ENCODE data around the gene HMCN2.
"Not testable (repeated sequence)": the region's sequence is repeated elsewhere in the genome, so short reads cannot be mapped to it uniquely, and the experiment has no call there.

Gene HMCN2

GRCh38 chr9:130264414-130265350 lies 878 bp upstream of the HMCN2 start:
- no peak for DNase-seq

DNA sequence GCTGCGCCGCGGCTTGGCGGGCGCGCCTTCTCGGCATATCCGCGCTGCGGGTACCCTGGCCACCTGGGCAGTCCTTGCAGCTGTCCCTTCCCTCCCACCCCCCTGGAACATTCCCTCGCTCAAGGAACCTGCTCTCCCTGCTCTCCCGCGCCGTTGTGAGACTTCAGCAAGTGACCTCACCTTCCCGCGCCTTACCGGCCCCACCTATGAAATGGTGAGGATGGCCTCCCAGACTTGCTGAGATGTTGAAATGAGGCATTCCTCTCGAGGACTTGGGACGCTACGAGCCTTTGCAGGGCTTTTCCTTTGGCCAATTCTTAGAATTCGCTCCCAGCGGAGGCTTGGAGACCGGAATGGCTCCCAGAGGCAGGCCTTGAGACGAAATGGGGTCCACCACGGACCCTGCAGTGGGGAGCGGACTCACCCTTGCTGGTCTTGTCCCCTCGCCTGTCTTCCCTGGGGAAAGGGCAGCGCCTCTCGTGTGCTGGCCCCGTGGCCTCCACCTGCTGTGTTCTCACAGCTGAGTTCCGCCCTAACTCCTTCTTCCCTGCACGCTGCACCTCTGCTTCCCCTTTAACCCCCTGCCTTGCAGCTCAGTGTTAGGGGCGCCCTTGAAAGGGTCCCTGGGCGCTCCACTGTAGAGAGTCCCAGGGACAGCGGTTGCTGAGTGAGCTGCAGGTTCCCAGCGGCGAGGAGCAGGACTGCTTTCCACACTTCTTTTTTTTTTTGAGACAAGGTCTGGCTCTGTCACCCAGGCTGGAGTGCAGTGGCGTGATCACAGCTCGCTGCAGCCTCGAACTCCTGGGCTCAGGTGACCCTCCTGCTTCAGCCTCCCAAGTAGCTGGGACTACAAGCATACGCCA lies 907 bp downstream of the HMCN2 start:
- DNase-seq = no peak

- no peak for DNase-seq
Observed at GRCh38 chr9:130267930-130268329, 2.4 kb downstream of the HMCN2 start.

DNA sequence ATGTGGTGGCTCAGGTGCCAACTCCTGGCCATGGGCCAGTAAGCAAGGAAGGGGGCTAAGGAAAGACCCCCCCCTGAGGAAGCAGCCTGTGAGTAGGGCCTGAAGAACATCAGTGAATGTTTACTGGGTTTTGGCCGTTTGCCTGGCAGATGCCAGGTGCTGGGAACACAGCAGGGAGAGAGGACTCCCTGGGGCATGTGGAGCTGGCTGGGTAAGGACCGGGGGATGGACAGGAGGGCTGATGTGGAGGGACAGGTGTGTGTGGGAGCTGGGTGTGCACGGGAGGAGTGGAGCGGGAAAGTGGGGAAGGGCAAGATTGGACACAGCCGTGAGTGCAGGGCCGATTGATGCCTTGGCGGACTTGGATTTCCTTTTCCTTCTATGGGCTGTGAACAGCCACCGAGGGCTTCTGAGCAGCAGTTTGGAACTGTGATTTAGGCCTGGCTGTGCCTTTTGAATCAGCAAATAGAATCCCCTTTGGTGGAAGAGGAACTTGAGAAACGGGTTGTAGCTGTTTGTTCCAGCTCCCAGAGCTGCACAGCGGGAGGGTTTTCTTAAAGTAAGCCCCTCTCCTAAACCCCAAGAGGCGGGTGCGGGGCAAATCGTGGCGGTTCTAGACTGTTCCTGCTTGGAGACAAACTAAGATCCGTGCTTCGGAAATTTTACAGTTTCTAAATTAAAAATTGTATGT lies 3.1 kb downstream of the HMCN2 start:
- DNase-seq = no peak

GRCh38 chr9:130271473-130271872 lies 5.9 kb downstream of the HMCN2 start:
- no peak for DNase-seq

DNA sequence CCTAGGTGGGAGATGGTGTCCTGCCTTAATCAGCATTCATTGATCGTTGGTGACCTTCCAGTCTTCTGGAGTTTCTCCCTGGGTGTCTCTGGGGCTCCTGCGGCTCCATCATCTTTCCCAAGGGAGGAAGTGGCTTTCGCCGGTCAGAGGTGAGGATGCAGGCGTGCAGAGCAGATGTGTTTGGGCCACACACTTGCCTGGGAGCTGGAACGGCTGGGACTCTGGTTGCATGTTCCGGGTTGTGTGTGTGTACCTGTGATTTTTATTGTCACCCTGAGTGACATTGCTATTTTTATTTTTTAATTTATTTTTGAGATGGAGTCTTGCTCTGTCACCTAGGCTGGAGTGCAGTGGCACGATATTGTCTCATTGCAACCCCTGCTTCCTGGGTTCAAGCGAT lies 9.6 kb downstream of the HMCN2 start:
- DNase-seq = no peak

DNA sequence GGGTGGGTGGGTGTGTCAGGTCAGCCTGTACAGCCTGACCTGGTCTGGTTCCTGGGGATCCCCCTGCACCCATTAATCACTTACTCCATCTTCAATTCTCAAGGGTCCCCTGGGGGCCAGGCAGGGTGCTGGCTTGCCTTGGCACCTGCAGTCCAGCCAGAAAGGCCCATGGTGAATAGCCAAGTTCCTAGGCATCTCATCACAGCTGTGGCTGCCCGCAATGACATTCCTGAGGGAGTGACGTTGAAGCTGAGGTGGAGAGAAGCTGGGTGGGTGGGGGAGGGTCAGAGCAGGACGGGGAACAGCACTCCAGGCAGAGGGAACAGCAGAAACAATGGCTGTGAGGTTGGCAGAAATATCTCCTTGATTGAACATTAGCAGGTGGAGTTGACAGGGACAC lies 10.6 kb downstream of the HMCN2 start:
- DNase-seq = no peak

- DNase-seq = no peak
Observed at GRCh38 chr9:130276955-130277354, 11.4 kb downstream of the HMCN2 start.

DNA sequence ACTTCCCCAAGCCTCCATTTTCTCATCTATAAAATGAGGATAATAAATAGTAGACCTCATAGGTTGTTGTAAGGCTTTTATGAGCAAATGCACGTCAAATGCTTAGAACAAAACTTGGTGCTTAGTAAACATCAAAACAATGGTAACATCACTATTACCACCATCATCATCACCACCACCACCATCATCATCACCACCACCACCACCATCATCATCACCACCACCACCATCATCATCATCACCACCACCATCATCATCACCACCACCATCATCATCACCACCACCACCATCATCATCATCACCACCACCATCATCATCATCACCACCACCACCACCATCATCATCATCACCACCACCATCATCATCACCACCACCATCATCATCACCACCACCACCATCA lies 12.0 kb downstream of the HMCN2 start:
- DNase-seq = not testable (repeated sequence)

GRCh38 chr9:130283539-130284248 lies 18.1 kb downstream of the HMCN2 start:
- DNase-seq = no peak

- no peak for DNase-seq
Observed at GRCh38 chr9:130284249-130284625, 18.7 kb downstream of the HMCN2 start.

DNA sequence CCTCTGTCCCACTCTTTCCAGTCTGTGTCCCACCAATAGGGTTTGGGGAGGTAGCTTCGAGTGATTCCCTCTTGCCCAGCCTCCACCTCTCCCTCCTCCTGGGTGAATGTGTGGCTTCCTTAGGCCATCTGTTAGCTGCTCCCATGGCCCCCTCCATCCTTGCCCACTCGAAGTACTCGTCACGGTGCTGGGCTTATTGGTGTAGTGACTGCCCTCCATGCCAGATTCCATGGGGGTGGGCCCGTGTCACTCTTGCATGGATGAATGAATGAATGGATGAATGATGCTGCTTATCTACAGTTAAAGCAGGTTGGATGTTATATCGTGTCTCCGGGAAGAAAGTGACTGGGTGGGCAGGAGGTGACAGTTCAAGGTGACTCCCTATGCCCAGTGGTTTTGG lies 19.1 kb downstream of the HMCN2 start:
- no peak for DNase-seq

- DNase-seq = no peak
Observed at GRCh38 chr9:130285271-130285670, 19.7 kb downstream of the HMCN2 start.

- no peak for DNase-seq
Observed at GRCh38 chr9:130286072-130286770, 20.7 kb downstream of the HMCN2 start.

DNA sequence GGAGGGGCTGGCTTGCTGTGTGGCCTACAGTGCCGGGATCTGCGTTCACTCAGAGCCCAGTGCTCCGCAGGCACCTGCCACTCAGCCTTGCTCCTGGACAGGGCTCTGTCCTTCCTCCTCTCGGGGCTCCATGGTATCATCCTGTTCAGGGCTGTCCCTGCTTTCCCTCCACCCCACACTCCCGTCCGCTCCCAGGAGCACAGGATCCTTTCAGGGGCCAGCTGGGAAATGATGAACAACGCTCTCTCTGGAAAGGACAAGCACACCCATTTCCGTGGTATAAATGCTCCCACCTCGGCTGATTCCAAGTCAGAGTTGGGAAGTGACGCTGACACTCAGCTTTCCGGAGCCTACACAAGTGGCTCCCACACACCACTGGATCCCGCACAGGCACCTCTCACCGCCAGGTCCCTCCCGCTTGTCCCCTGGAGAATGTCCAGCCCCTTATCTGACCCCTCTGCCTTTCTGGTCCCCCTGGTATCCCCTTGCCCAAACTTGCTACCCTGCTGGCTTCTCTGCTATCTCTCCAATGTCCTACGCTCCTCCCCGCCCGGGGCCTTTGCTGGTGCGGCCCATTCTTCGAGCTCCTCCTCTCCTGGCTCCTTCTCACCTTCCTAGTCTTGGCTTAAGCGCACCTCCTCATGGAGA lies 21.3 kb downstream of the HMCN2 start:
- no peak for DNase-seq

DNA sequence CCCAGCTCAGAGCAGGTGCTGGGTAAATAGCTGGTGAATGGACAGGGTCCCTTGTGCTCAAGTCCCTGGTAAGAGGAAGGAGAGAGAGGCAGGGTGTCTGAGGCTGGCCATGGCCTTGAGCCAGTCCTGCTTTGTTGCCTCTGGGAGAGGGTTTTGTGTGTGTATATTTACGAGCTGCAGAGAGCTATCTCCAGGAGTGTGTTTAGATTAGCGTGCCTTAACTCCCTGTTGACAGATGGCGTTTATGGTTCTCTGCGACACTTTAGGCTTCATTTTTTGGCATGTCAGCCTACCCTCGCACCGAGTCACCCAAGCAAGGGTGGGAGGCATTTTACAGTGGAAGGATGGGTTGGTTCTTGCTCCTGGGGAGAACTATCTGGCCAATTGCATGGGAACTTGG lies 22.2 kb downstream of the HMCN2 start:
- DNase-seq = no peak

- DNase-seq = no peak
Observed at GRCh38 chr9:130288393-130288792, 22.8 kb downstream of the HMCN2 start.

GRCh38 chr9:130288926-130289690 lies 23.5 kb downstream of the HMCN2 start:
- no peak for DNase-seq

- DNase-seq = no peak
Observed at GRCh38 chr9:130289711-130290241, 24.2 kb downstream of the HMCN2 start.

All from CD4-positive, alpha-beta T cell treated with Interleukin-1 beta for 1 hour (primary cell).